ENCODE data around the gene PHRF1.

The PHRF1 gene

DNA sequence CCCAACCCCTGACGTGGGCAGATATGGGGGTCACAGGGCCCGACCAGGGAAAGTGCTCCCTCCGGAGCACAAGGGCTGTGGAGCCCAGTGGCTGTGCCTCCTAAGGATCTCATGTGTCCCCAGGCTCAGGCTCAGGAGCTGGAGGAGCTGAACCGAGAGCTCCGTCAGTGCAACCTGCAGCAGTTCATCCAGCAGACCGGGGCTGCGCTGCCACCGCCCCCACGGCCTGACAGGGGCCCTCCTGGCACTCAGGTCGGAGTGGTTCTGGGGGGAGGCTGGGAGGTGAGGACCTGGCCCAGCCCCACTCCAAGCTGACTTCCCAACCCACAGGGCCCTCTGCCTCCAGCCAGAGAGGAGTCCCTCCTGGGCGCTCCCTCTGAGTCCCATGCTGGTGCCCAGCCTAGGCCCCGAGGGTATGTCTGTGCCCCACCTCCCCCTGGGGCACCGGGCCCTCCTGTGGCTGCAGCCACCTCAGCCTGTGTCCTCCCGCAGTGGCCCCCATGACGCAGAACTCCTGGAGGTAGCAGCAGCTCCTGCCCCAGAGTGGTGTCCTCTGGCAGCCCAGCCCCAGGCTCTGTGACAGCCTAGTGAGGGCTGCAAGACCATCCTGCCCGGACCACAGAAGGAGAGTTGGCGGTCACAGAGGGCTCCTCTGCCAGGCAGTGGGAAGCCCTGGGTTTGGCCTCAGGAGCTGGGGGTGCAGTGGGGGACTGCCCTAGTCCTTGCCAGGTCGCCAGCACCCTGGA is 13.0 kb upstream of the PHRF1 start:
- Histone ChIP-seq H3K36me3 (ENCODE audit: control insufficient read depth, insufficient read depth, low read length) (peaks cover 5% of the 10 kb centered on the region), H3K4me3 (replicated peaks; ENCODE audit: low read depth, low read length) (no peak overlapping the region), H3K27me3 (replicated peaks; ENCODE audit: control insufficient read depth, insufficient read depth, low read length) (no peaks in the 10 kb centered on the region)
- DNase-seq (ENCODE audit: extremely low read depth, insufficient read length), result no peak
- TF ChIP-seq, protein P1, sequence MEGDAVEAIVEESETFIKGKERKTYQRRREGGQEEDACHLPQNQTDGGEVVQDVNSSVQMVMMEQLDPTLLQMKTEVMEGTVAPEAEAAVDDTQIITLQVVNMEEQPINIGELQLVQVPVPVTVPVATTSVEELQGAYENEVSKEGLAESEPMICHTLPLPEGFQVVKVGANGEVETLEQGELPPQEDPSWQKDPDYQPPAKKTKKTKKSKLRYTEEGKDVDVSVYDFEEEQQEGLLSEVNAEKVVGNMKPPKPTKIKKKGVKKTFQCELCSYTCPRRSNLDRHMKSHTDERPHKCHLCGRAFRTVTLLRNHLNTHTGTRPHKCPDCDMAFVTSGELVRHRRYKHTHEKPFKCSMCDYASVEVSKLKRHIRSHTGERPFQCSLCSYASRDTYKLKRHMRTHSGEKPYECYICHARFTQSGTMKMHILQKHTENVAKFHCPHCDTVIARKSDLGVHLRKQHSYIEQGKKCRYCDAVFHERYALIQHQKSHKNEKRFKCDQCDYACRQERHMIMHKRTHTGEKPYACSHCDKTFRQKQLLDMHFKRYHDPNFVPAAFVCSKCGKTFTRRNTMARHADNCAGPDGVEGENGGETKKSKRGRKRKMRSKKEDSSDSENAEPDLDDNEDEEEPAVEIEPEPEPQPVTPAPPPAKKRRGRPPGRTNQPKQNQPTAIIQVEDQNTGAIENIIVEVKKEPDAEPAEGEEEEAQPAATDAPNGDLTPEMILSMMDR (IDR thresholded peaks at IDR 0.05; ENCODE audit: insufficient read depth, low read length, poor library complexity, severe bottlenecking), result no peak

DNA sequence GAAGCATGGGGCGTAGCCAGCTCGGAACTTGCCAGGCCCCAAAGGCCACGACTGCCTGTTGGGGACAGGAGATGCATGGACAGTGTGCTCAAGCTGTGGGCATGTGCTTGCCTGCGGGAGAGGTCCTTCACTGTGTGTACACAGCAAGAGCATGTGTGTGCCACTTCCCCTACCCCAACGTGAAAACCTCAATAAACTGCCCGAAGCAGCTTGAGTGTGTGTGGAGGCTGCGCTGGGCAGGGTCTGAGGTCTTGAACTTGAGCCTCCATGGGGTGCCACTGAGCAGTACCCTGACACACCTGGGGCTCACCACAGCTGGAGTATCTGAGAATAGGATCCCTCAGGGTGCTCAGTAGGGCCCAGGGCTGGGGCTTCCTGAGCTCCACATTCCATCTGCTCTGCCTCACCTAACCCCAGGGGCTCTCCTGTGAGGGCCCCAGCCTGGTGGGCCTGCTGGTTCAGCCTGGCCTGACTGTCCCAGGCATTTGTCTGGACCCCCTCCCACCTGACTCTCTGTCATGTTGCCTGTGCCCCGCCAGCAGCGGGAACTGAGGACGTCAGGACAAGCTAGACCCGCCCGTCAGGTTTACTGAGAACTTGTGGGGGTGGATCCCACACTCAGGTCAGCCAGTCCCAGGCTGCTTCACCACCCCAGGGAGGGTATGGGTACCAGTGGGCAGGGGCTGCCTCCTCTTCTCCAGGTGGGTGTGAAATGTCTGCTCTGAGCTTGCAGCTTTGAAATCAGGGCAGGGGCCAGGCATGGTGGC is 12.3 kb upstream of the PHRF1 start:
- H3K4me3 ChIP-seq (replicated peaks; ENCODE audit: low read depth, low read length), result no peak overlapping the region
- peaks cover 5% of the 10 kb centered on the region for H3K36me3 ChIP-seq (ENCODE audit: control insufficient read depth, insufficient read depth, low read length)
- H3K27me3 ChIP-seq (replicated peaks; ENCODE audit: control insufficient read depth, insufficient read depth, low read length), result no peaks in the 10 kb centered on the region
- TF ChIP-seq, protein P1 (IDR thresholded peaks at IDR 0.05; ENCODE audit: insufficient read depth, low read length, poor library complexity, severe bottlenecking), result no peak
- no peak for DNase-seq (ENCODE audit: extremely low read depth, insufficient read length)

- TF ChIP-seq, protein P1 (IDR thresholded peaks at IDR 0.05; ENCODE audit: insufficient read depth, low read length, poor library complexity, severe bottlenecking), result no peak
- Histone ChIP-seq H3K4me3 (replicated peaks; ENCODE audit: low read depth, low read length) (no peak overlapping the region), H3K27me3 (replicated peaks; ENCODE audit: control insufficient read depth, insufficient read depth, low read length) (no peaks in the 10 kb centered on the region), H3K36me3 (ENCODE audit: control insufficient read depth, insufficient read depth, low read length) (peaks cover 5% of the 10 kb centered on the region)
- no peak for DNase-seq (ENCODE audit: extremely low read depth, insufficient read length)
Measured at GRCh38 chr11:565921-566509, 10.3 kb upstream of the PHRF1 start.

GRCh38 chr11:567011-567628 is 9.2 kb upstream of the PHRF1 start:
- H3K27me3 ChIP-seq (replicated peaks; ENCODE audit: control insufficient read depth, insufficient read depth, low read length), result no peaks in the 10 kb centered on the region
- peaks cover 5% of the 10 kb centered on the region for H3K36me3 ChIP-seq (ENCODE audit: control insufficient read depth, insufficient read depth, low read length)
- peak overlapping the region; percentile 76 for H3K4me3 ChIP-seq (replicated peaks; ENCODE audit: low read depth, low read length)
- TF ChIP-seq, protein P1 (IDR thresholded peaks at IDR 0.05; ENCODE audit: insufficient read depth, low read length, poor library complexity, severe bottlenecking), result no peak
- no peak for DNase-seq (ENCODE audit: extremely low read depth, insufficient read length)

DNA sequence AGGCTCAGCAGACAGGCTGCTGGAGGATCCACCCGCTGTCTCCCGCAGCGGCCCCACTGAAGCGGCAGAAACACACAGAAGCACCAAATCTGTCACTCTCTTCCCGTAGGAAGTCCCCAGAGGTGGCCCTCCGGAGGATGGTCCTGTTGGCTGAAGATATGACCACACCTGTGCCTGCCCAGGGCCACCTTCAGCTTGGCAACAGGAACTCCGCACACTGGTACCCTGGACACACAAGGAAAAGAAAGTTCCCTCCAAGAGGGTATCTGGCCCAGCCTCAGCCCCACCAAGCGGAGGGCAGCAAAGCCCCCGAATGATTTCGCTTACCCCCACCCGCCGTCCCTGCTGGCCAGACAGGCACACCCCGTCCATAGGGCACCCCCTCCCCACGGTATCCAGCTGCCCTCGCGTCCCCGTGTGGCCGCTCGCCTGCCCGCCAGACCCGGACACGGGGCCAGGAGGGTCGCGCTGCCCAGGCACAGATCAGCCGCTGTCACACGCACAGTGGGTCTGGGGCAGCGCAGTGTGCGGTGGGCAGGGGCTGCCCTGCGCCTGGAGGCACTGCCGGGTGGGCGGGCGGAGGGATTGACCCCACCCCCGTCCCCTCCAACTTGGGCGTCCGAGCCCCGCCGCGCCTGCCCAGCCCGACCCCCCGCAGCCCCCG is 8.5 kb upstream of the PHRF1 start:
- H3K4me3 ChIP-seq (replicated peaks; ENCODE audit: low read depth, low read length), result peak overlapping the region; percentile 76
- TF ChIP-seq, protein P1 (IDR thresholded peaks at IDR 0.05; ENCODE audit: insufficient read depth, low read length, poor library complexity, severe bottlenecking), result no peak
- no peaks in the 10 kb centered on the region for H3K27me3 ChIP-seq (replicated peaks; ENCODE audit: control insufficient read depth, insufficient read depth, low read length)
- no peak for DNase-seq (ENCODE audit: extremely low read depth, insufficient read length)
- H3K36me3 ChIP-seq (ENCODE audit: control insufficient read depth, insufficient read depth, low read length), result peaks cover 5% of the 10 kb centered on the region
